HCT116 (cell line): ENCODE measurements around the gene TMCC1. TPM values are rescaled to one million over a fixed set of nuclear protein-coding genes. Genes with fewer than 3 reads are reported as not detected.

Experiments
- ATAC-seq: fragments of 200-7000 bp; cut with Tn5 transposase; 2 replicates; pipeline ENCODE4 v1.9.1; 2020; ENCODE audit warnings: mild to moderate bottlenecking, moderate library complexity
- BruUV-seq: library from RNA; stranded (reverse); fragments of 400-500 nt; replicated peaks from 2 replicates; lab custom pipeline; 2021; lab: Mats Ljungman, UMichigan
- CTCF ChIA-PET: fragments of 300-600 bp; sonication (Branson Sonifier 250); formaldehyde crosslinking; loops from one replicate; lab custom pipeline; 2021; ENCODE audit warnings: antibody characterized with exemption; lab: Charles Lee
- POLR2A ChIA-PET: fragments of 300-600, 350-600 bp; sonication (Branson Sonifier 250); formaldehyde crosslinking; loops from one replicate; lab custom pipeline; 2021; ENCODE audit warnings: antibody characterized with exemption; lab: Charles Lee
- RAD21 ChIA-PET, 2 experiments: fragments of 300-600 bp; sonication (Branson Sonifier 250); formaldehyde crosslinking; loops; one replicate each; lab custom pipeline; 2023; ENCODE audit warnings: low total read pairs in 2 of 2; ENCODE audit not compliant: uncharacterized antibody in 2 of 2, unreplicated experiment in 2 of 2, low non-redundant PET in 1 of 2; lab: Charles Lee
- DNase-seq: peaks from one replicate; pipeline ENCODE4 v3.0.0-alpha.2; 2010; ENCODE audit warnings: low read depth, low spot score
- H2AFZ ChIP-seq: fragments of 200-600 bp; shearing (Covaris generic), sonication (generic); 2 replicates; pipeline ENCODE4 v1.6.1; 2017; ENCODE audit warnings: low read depth, mixed run types, mixed read lengths, antibody characterized with exemption, low read length; ENCODE audit not compliant: poor library complexity, severe bottlenecking
- H3K27ac ChIP-seq: 2 replicates; pipeline ENCODE4 v1.5.1; 2012; ENCODE audit warnings: low read depth, low read length
- H3K27me3 ChIP-seq: fragments of 200-600 bp; sonication (generic); 2 replicates; pipeline ENCODE4 v1.6.1; 2016; ENCODE audit warnings: mixed run types, low read length, mixed read lengths; ENCODE audit not compliant: insufficient read depth
- H3K36me3 ChIP-seq, 2 experiments: fragments of 200-500 bp in 1 of 2; fragments of 200-600 bp in 1 of 2; sonication (Bioruptor generic) in 1 of 2; sonication (generic) in 1 of 2; 2 replicates each; pipeline versions ENCODE4 v1.5.1 to v1.6.1; 2014 to 2016; ENCODE audit warnings: low read length in 2 of 2, inconsistent platforms in 1 of 2, mixed read lengths in 1 of 2, mixed run types in 1 of 2; ENCODE audit not compliant: insufficient read depth in 2 of 2, control insufficient read depth in 1 of 2
- H3K4me1 ChIP-seq, 2 experiments: fragments of 200-600 bp in 1 of 2; sonication (generic) in 1 of 2; 2 replicates each; pipeline versions ENCODE4 v1.5.1 to v1.6.1; 2012 to 2017; ENCODE audit warnings: low read length in 2 of 2, inconsistent platforms in 1 of 2, mild to moderate bottlenecking in 1 of 2, mixed read lengths in 1 of 2, mixed run types in 1 of 2, moderate library complexity in 1 of 2; ENCODE audit not compliant: insufficient read depth in 2 of 2, control insufficient read depth in 1 of 2
- H3K4me2 ChIP-seq: fragments of 200-600 bp; sonication (generic); 2 replicates; pipeline ENCODE4 v1.6.1; 2017; ENCODE audit warnings: mixed run types, low read length, mixed read lengths
- H3K4me3 ChIP-seq, 2 experiments: fragments of 200-600 bp in 1 of 2; sonication (generic) in 1 of 2; replicated peaks in 1 of 2; 2 replicates each; pipeline ENCODE4 v1.5.1; 2011 to 2016; ENCODE audit warnings: low read length in 2 of 2, control low read depth in 1 of 2, low read depth in 1 of 2, mild to moderate bottlenecking in 1 of 2, mixed read lengths in 1 of 2, mixed run types in 1 of 2
- H3K79me2 ChIP-seq: fragments of 200-600 bp; sonication (generic); 2 replicates; pipeline ENCODE4 v1.6.1; 2017; ENCODE audit warnings: mild to moderate bottlenecking, mixed run types, low read length, moderate library complexity, mixed read lengths; ENCODE audit not compliant: insufficient read depth
- H3K9ac ChIP-seq: fragments of 200-600 bp; sonication (generic); 2 replicates; pipeline ENCODE4 v1.6.1; 2016; ENCODE audit warnings: low read length, mixed read lengths
- H3K9me2 ChIP-seq: fragments of 200-600 bp; sonication (generic), shearing (Covaris generic); 2 replicates; pipeline ENCODE4 v1.6.1; 2017; ENCODE audit warnings: mixed run types, mild to moderate bottlenecking, moderate library complexity; ENCODE audit not compliant: insufficient read depth
- H3K9me3 ChIP-seq, 2 experiments: fragments of 200-500 bp in 1 of 2; fragments of 200-600 bp in 1 of 2; sonication (Bioruptor generic) in 1 of 2; sonication (generic) in 1 of 2; 2 replicates each; pipeline ENCODE4 v1.6.1; 2014 to 2017; ENCODE audit warnings: low read length in 2 of 2, mixed read lengths in 2 of 2, inconsistent platforms in 1 of 2, low read depth in 1 of 2, mild to moderate bottlenecking in 1 of 2, mixed run types in 1 of 2, moderate library complexity in 1 of 2; ENCODE audit not compliant: control insufficient read depth in 1 of 2, insufficient read depth in 1 of 2
- H4K20me1 ChIP-seq: fragments of 200-600 bp; sonication (generic), shearing (Covaris generic); 2 replicates; pipeline ENCODE4 v1.6.1; 2017; ENCODE audit warnings: mixed run types, mild to moderate bottlenecking, moderate library complexity; ENCODE audit not compliant: insufficient read depth
- ATF3 ChIP-seq: IDR thresholded peaks from 2 replicates; pipeline ENCODE4 v1.6.1; 2012
- CBX3 ChIP-seq: IDR thresholded peaks from 2 replicates; pipeline ENCODE4 v1.6.1; 2012; ENCODE audit warnings: low read depth
- CEBPB ChIP-seq: IDR thresholded peaks from 2 replicates; pipeline ENCODE4 v1.6.1; 2012; ENCODE audit warnings: low read depth
- ELF1 ChIP-seq: IDR thresholded peaks from 2 replicates; pipeline ENCODE4 v1.6.1; 2012; ENCODE audit warnings: low read depth, borderline replicate concordance
- EZH2 ChIP-seq: fragments of 200-600 bp; sonication (generic); IDR thresholded peaks from 2 replicates; pipeline ENCODE4 v1.6.1; 2017; ENCODE audit warnings: antibody characterized with exemption, mixed run types
- EZH2phosphoT487 ChIP-seq: fragments of 200-600 bp; IDR thresholded peaks from 2 replicates; pipeline ENCODE4 v1.6.1; 2018; ENCODE audit warnings: antibody characterized with exemption, borderline replicate concordance
- SP1 ChIP-seq: IDR thresholded peaks from 2 replicates; pipeline ENCODE4 v1.6.1; 2012; ENCODE audit warnings: low read depth
- SRF ChIP-seq: IDR thresholded peaks from 2 replicates; pipeline ENCODE4 v1.6.1; 2012; ENCODE audit warnings: low read depth
- YY1 ChIP-seq: IDR thresholded peaks from 2 replicates; pipeline ENCODE4 v1.6.1; 2011; ENCODE audit warnings: low read length, low read depth, moderate library complexity, mild to moderate bottlenecking; ENCODE audit not compliant: insufficient replicate concordance; ENCODE audit errors: extremely low read depth
- intact Hi-C: fragments of 100-400 bp; cut with micrococcal nuclease; formaldehyde crosslinking; loops from 2 replicates; pipeline ENCODE4 v1.10.0; 2022
- total RNA-seq: library from RNA; stranded (reverse); gene quantifications from one replicate; pipeline ENCODE4 v1.2.1, GENCODE V29; 2021; ENCODE audit not compliant: unreplicated experiment
- TF ChIP-seq, protein P1 (sequence below): IDR thresholded peaks from 2 replicates; pipeline ENCODE4 v1.6.1; 2011; ENCODE audit warnings: mild to moderate bottlenecking, low read length, moderate library complexity; ENCODE audit not compliant: insufficient replicate concordance; ENCODE audit errors: extremely low read depth
- TF ChIP-seq, protein P2 (sequence below), 3 experiments: fragments of 200-600 bp in 1 of 3; sonication (generic) in 1 of 3; IDR thresholded peaks in 2 of 3; conservative IDR thresholded peaks in 1 of 3; 2 replicates each; pipeline ENCODE4 v1.5.1; 2012 to 2017; ENCODE audit warnings: low read depth in 2 of 3, low read length in 2 of 3, antibody characterized with exemption in 1 of 3, borderline replicate concordance in 1 of 3, control low read depth in 1 of 3, mild to moderate bottlenecking in 1 of 3, mixed read lengths in 1 of 3, mixed run types in 1 of 3, moderate library complexity in 1 of 3; ENCODE audit not compliant: insufficient read depth in 1 of 3
- TF ChIP-seq, protein P3 (sequence below): IDR thresholded peaks from 2 replicates; pipeline ENCODE4 v1.6.1; 2012; ENCODE audit warnings: low read depth

The TMCC1 gene
- total RNA-seq, 1 experiment from 2014 or later = 32.5 TPM

DNA sequence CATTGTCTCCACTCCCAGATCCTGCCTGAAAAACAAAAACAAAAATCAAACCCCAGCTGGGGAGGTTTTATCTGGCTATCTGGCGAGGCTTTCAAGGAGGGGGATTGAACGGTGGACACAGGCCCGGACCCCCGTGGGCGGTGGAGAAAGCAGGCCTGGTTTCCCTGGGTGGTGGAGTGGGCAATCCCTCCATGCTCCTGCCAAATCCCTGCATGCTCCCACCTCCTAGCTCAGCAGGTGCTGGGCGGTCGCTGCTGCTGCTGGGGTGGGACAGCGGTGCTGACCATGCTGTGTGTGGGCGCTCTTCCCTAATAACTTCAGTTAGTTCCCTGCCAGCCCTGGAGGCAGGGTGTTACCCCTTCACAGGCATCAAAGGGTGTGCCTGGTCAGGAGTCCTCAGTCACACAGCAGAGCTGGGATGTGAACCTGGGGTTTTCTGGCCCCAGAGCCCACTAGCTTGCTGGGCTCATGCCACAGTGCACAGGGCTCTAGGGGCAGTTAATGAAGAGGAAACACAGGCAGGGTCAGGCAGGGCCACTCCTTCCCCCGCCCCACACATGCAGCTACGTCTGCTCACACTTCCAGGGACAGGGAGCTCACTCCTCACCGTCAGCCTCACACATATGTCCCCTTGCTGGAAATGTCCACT is 271.2 kb downstream of the TMCC1 start (continued):
- TF ChIP-seq, protein P1, sequence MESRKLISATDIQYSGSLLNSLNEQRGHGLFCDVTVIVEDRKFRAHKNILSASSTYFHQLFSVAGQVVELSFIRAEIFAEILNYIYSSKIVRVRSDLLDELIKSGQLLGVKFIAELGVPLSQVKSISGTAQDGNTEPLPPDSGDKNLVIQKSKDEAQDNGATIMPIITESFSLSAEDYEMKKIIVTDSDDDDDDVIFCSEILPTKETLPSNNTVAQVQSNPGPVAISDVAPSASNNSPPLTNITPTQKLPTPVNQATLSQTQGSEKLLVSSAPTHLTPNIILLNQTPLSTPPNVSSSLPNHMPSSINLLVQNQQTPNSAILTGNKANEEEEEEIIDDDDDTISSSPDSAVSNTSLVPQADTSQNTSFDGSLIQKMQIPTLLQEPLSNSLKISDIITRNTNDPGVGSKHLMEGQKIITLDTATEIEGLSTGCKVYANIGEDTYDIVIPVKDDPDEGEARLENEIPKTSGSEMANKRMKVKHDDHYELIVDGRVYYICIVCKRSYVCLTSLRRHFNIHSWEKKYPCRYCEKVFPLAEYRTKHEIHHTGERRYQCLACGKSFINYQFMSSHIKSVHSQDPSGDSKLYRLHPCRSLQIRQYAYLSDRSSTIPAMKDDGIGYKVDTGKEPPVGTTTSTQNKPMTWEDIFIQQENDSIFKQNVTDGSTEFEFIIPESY = no peak
- TF ChIP-seq EZH2phosphoT487 (no peak), ATF3 (no peak), EZH2 (no peak), CBX3 (no peak), YY1 (no peak)
- TF ChIP-seq, protein P2, sequence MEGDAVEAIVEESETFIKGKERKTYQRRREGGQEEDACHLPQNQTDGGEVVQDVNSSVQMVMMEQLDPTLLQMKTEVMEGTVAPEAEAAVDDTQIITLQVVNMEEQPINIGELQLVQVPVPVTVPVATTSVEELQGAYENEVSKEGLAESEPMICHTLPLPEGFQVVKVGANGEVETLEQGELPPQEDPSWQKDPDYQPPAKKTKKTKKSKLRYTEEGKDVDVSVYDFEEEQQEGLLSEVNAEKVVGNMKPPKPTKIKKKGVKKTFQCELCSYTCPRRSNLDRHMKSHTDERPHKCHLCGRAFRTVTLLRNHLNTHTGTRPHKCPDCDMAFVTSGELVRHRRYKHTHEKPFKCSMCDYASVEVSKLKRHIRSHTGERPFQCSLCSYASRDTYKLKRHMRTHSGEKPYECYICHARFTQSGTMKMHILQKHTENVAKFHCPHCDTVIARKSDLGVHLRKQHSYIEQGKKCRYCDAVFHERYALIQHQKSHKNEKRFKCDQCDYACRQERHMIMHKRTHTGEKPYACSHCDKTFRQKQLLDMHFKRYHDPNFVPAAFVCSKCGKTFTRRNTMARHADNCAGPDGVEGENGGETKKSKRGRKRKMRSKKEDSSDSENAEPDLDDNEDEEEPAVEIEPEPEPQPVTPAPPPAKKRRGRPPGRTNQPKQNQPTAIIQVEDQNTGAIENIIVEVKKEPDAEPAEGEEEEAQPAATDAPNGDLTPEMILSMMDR (IDR thresholded peaks at IDR 0.05 in 2 of 3, conservative IDR thresholded peaks at IDR 0.05 in 1 of 3; ENCODE audit: borderline replicate concordance in 1 of 3, insufficient read depth in 1 of 3, low read depth in 2 of 3, low read length in 2 of 3) = no peak

DNA sequence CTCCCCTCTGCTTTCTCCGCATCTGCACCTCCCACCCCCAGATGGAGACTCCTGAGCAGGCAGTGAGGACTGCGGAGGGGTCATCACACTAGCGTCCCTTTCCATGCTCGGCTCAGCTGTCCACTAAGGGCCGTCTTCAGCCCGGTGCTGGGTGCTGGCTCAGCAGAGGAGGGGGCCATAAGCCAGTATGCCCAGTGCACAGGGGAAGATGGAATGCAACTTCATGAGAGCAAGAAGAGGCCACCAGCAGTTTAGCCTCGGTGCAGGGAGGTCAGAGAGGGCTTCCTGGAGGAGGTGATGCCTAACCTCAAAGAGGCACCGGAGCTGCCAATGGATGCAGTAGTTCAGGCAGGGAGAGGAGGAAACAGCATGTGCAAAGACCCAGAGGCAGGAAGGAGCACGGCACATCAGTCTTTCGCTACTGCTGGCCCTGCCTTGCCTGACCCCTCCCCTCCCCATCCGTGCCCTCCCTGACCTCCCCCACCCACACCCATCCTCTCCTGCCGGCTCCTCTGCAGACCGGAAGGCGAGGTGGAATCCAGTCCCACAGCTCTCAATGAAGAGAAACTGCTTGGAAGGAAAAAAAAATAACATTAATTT is 271.8 kb downstream of the TMCC1 start:
- CTCF ChIA-PET = no interaction called here
- no peaks in the 10 kb centered on the region for H3K27me3 ChIP-seq
- peaks cover 15 to 19% of the 10 kb centered on the region in 2 experiments for H3K4me1 ChIP-seq
- H3K36me3 ChIP-seq = no peaks in the 10 kb centered on the region
- no TSS peak for BruUV-seq
- no peaks in the 10 kb centered on the region for H4K20me1 ChIP-seq
- ATAC-seq (no peak), DNase-seq (no peak)
- no peak overlapping the region for H3K27ac ChIP-seq
- H3K4me2 ChIP-seq = no peak overlapping the region
- POLR2A ChIA-PET = no interaction called here
- intact Hi-C loops = no loop called here
- no peaks in the 10 kb centered on the region for H3K9me2 ChIP-seq
- RAD21 ChIA-PET = no interaction called here
- H3K9ac ChIP-seq = no peak overlapping the region
- H3K9me3 ChIP-seq = no peaks in the 10 kb centered on the region
- no peak overlapping the region for H2AFZ ChIP-seq
- H3K4me3 ChIP-seq = no peak overlapping the region
- H3K79me2 ChIP-seq = no peaks in the 10 kb centered on the region
- TF ChIP-seq EZH2 = no peak
- TF ChIP-seq, protein P3, sequence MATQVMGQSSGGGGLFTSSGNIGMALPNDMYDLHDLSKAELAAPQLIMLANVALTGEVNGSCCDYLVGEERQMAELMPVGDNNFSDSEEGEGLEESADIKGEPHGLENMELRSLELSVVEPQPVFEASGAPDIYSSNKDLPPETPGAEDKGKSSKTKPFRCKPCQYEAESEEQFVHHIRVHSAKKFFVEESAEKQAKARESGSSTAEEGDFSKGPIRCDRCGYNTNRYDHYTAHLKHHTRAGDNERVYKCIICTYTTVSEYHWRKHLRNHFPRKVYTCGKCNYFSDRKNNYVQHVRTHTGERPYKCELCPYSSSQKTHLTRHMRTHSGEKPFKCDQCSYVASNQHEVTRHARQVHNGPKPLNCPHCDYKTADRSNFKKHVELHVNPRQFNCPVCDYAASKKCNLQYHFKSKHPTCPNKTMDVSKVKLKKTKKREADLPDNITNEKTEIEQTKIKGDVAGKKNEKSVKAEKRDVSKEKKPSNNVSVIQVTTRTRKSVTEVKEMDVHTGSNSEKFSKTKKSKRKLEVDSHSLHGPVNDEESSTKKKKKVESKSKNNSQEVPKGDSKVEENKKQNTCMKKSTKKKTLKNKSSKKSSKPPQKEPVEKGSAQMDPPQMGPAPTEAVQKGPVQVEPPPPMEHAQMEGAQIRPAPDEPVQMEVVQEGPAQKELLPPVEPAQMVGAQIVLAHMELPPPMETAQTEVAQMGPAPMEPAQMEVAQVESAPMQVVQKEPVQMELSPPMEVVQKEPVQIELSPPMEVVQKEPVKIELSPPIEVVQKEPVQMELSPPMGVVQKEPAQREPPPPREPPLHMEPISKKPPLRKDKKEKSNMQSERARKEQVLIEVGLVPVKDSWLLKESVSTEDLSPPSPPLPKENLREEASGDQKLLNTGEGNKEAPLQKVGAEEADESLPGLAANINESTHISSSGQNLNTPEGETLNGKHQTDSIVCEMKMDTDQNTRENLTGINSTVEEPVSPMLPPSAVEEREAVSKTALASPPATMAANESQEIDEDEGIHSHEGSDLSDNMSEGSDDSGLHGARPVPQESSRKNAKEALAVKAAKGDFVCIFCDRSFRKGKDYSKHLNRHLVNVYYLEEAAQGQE = no peak
- no peak for TF ChIP-seq ELF1
- no peak for TF ChIP-seq SRF
- TF ChIP-seq SP1 = no peak
- no peak for TF ChIP-seq CEBPB
- TF ChIP-seq, protein P1 = no peak
